ENCODE data around the gene PTRHD1.

DNA sequence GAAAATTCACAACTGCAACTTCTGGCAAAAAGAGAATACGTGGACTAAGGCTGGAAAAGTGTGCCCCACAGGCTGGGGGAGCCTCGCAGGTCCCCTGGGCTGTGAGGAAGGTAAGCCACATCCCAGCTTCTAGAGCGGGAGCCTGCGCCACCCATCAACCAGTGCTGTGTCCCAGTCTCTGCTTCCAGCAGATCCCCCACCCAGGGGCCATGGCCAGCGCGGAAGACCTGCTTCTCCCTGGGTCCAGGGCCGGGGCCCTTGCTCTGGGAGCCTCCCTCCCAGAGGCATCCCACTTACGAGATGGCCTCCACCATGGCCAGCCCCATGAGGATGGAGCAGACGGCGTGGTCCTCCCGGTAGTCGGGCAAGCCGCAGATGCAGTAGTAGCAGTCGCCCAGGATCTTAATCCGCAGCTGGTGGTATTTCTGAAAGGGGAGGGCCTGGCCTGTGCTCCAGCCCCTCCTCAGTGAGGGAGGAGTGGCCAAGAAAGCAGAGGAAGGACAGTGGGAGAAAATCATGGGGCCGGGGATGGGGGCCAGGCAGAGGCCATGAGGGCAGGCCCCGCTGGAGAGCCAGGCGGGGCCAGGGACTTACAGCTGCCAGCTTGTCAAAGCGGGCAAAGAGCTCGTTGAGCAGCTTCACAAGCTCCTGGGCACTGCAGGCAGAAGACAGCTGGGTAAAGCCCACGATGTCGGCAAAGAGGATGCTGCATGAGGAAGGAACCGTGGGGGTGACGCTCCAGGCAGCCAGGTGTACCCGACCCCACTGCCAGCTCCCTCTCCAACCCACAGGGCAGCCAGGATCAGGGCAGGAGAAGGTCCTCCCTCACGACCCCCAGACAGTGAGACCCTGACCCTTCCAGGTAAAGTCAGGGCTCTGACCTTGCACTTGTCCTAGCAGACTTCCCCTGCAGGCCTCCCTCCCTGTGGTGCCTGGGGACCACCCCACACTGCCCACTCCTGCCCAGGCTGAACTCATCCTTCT lies 48.1 kb upstream of the PTRHD1 start:
- TF ChIP-seq CTCF (IDR thresholded peaks at IDR 0.05) (no peak), POLR2A (IDR thresholded peaks at IDR 0.05) (no peak)
